ENCODE measurements around the gene WDR72. TPM values are rescaled to one million over a fixed set of nuclear protein-coding genes. Genes with fewer than 3 reads are reported as not detected.

Gene WDR72
- total and polyA plus RNA-seq, 2 of the 13 experiments (the other 11 are each of a cell fraction or from before 2014, with no cell fraction given): 0.21 to 0.60 TPM

- TF ChIP-seq ZNF296 (CRISPR knock-in tag; conservative IDR thresholded peaks at IDR 0.05) (no peak), ETS1 (CRISPR knock-in tag; IDR thresholded peaks at IDR 0.05) (no peak)
These were observed 179.1 kb downstream of the WDR72 start (continued) for GRCh38 chr15:53580366-53580765.

GRCh38 chr15:53576841-53577240 is 182.6 kb downstream of the WDR72 start:
- Histone ChIP-seq H3K4me2 (ENCODE audit: low read depth, low read length) (no peak overlapping the region), H2AFZ (ENCODE audit: low read length) (no peak overlapping the region), H4K20me1 (ENCODE audit: insufficient read depth, low read length) (no peaks in the 10 kb centered on the region), H3K36me3 (replicated peaks in 1 of 2; ENCODE audit: control insufficient read depth in 1 of 2, insufficient read depth in 2 of 2, low read length in 2 of 2) (no peaks in the 10 kb centered on the region), H3K9ac (ENCODE audit: insufficient read depth, low read depth, low read length) (no peak overlapping the region), H3K27ac (ENCODE audit: extremely low read length, insufficient read depth, low read length) (no peak overlapping the region), H3K79me2 (ENCODE audit: insufficient read depth, low read length) (no peaks in the 10 kb centered on the region), H3K27me3 (ENCODE audit: control insufficient read depth in 1 of 2, insufficient read depth in 2 of 2, low read length in 2 of 2) (no peaks in the 10 kb centered on the region), H3K4me1 (ENCODE audit: insufficient read depth, low read length) (peaks cover 17% of the 10 kb centered on the region; the same call in 1 of the 2 replicates), H3K4me3 (replicated peaks in 1 of 3; ENCODE audit: insufficient read depth in 1 of 3, low read depth in 2 of 3, low read length in 3 of 3) (no peak overlapping the region), H3K9me3 (ENCODE audit: low read length) (no peaks in the 10 kb centered on the region)
- BruUV-seq (replicated peaks): no TSS peak
- 0% methylated on average over 1 of the region's 1 CpG for WGBS (ENCODE audit: low lambda C conversion rate)
- FAIRE-seq (no peak), ATAC-seq (peak; percentile 51; the same call in 2 of the 3 replicates), DNase-seq (ENCODE audit: low spot score) (peak; percentile 12)
- CTCF ChIA-PET (ENCODE audit: low intra/inter-chr PET ratio, low total read pairs): no interaction called here
- POLR2A ChIA-PET: no interaction called here
- TF ChIP-seq SOX13 (IDR thresholded peaks at IDR 0.05) (no peak), SOX13 (CRISPR knock-in tag; conservative IDR thresholded peaks at IDR 0.05 in 1 of 2, IDR thresholded peaks at IDR 0.05 in 1 of 2) (0 out of 4 replicates have a peak, but pooled peaks of 1 of the 2 experiments have one; percentile 15), CC2D1A (CRISPR knock-in tag; IDR thresholded peaks at IDR 0.05) (no peak)
- in situ Hi-C loops (cut with HindIII; ENCODE audit: extremely low pct_ligation_motif_present, low pct_unique_long_range_greater_than_20kb): no loop called here
- intact Hi-C loops (cut with micrococcal nuclease; ENCODE audit: unreplicated experiment): no loop called here

GRCh38 chr15:53573091-53573490 is 186.4 kb downstream of the WDR72 start:
- Histone ChIP-seq H4K20me1 (ENCODE audit: insufficient read depth, low read length) (no peaks in the 10 kb centered on the region), H2AFZ (ENCODE audit: low read length) (no peak overlapping the region), H3K4me1 (ENCODE audit: insufficient read depth, low read length) (peaks cover 11% of the 10 kb centered on the region; the same call in 1 of the 2 replicates), H3K27me3 (ENCODE audit: control insufficient read depth in 1 of 2, insufficient read depth in 2 of 2, low read length in 2 of 2) (no peaks in the 10 kb centered on the region), H3K9ac (ENCODE audit: insufficient read depth, low read depth, low read length) (no peak overlapping the region), H3K4me2 (ENCODE audit: low read depth, low read length) (no peak overlapping the region), H3K27ac (ENCODE audit: extremely low read length, insufficient read depth, low read length) (no peak overlapping the region), H3K79me2 (ENCODE audit: insufficient read depth, low read length) (no peaks in the 10 kb centered on the region), H3K4me3 (replicated peaks in 1 of 3; ENCODE audit: insufficient read depth in 1 of 3, low read depth in 2 of 3, low read length in 3 of 3) (no peak overlapping the region), H3K9me3 (ENCODE audit: low read length) (no peaks in the 10 kb centered on the region), H3K36me3 (replicated peaks in 1 of 2; ENCODE audit: control insufficient read depth in 1 of 2, insufficient read depth in 2 of 2, low read length in 2 of 2) (no peaks in the 10 kb centered on the region)
- no TSS peak for BruUV-seq (replicated peaks)
- no peak for FAIRE-seq
- ChIA-PET CTCF (ENCODE audit: low intra/inter-chr PET ratio, low total read pairs) (no interaction called here), POLR2A (no interaction called here)
- ATAC-seq: no peak
- no peak for TF ChIP-seq HINFP (CRISPR knock-in tag; IDR thresholded peaks at IDR 0.05; ENCODE audit: low read depth)
- no peak for TF ChIP-seq ZNF766 (CRISPR knock-in tag; IDR thresholded peaks at IDR 0.05; ENCODE audit: borderline replicate concordance)
- TF ChIP-seq ADNP (CRISPR knock-in tag; IDR thresholded peaks at IDR 0.05): no peak
- TF ChIP-seq ZNF225 (CRISPR knock-in tag; IDR thresholded peaks at IDR 0.05): no peak
- no peak for TF ChIP-seq NFYC (CRISPR knock-in tag; IDR thresholded peaks at IDR 0.05)
- no peak for TF ChIP-seq EZH2 (conservative IDR thresholded peaks at IDR 0.05; ENCODE audit: low read depth, low read length)
- no peak for TF ChIP-seq ATRX (CRISPR knock-in tag; IDR thresholded peaks at IDR 0.05; ENCODE audit: borderline replicate concordance)
- no peak for TF ChIP-seq ZFP37 (CRISPR knock-in tag; IDR thresholded peaks at IDR 0.05; ENCODE audit: borderline replicate concordance)
- DNase-seq (ENCODE audit: low spot score): no peak
- intact Hi-C loops (cut with micrococcal nuclease; ENCODE audit: unreplicated experiment): no loop called here
- in situ Hi-C loops (cut with HindIII; ENCODE audit: extremely low pct_ligation_motif_present, low pct_unique_long_range_greater_than_20kb): no loop called here

All from HepG2 (cell line).